ENCODE results near the gene CREB3. TPM values are rescaled to one million over a fixed set of nuclear protein-coding genes. Genes with fewer than 3 reads are reported as not detected.

CREB3 gene
- total RNA-seq: 10 to 100 TPM; 16.2 to 29.5 (median 20.2) TPM
- polyA plus RNA-seq: 10 to 100 TPM; 24.4 to 39.1 TPM
- long read RNA-seq, donor 1, transcript CREB3-201 (9 exons, 1,832 nt): major isoform, 32 of 36 reads
- long read RNA-seq, donor 1, partial matches to known transcripts: 1 of 36 reads
- long read RNA-seq, donor 1, other reads (novel, unspliced or antisense): 1 of 36 reads
- long read RNA-seq, donor 2, transcript CREB3-201 (9 exons, 1,832 nt): major isoform, 29 of 30 reads
- long read RNA-seq, donor 2, partial matches to known transcripts: 1 of 30 reads
- long read RNA-seq, donor 2, other reads (novel, unspliced or antisense): 0 of 30 reads
- long read RNA-seq, donor 3, transcript CREB3-201 (9 exons, 1,832 nt): major isoform, 65 of 78 reads
- long read RNA-seq, donor 3, partial matches to known transcripts: 9 of 78 reads
- long read RNA-seq, donor 3, other reads (novel, unspliced or antisense): 3 of 78 reads

- intact Hi-C loops (cut with DNase I): loop anchor here in 7 of 10 donors (1.0 to 10.0 kb wide), 7 partner anchors 17 to 130 kb away; partner anchors contain the start of genes GBA2 (in 4 of the 7), RGP1 (in 4 of the 7), CCDC107 (in 1 of the 7) and FAM221B (in 1 of the 7)
- H3K4me1 ChIP-seq: peaks cover 43 to 76% (median 56%) of the 10 kb centered on the region in 9 donors
- DNase-seq (peak; percentile 97 to 98), ATAC-seq (peak; percentile 87 to 94 (median 92))
- peaks cover 0 to 42% (median 22%) of the 10 kb centered on the region in 9 donors for H3K36me3 ChIP-seq
- H3K4me3 ChIP-seq: peak within 1 kb of the TSS; percentile 65 to 98 (median 80)
- WGBS, 2 donors: 0% methylated on average over 49 of the region's 49 CpGs
- H3K27me3 ChIP-seq: no peaks in the 10 kb centered on the region
- peak within 1 kb of the TSS; percentile 93 to 99 (median 98) for H3K27ac ChIP-seq
- peak in 3 of 9 donors; percentile 6 to 26 (median 13) for TF ChIP-seq CTCF (IDR thresholded peaks at IDR 0.05)
- no peaks in the 10 kb centered on the region for H3K9me3 ChIP-seq
Measured at GRCh38 chr9:35732185-35732799, at the start of gene CREB3, which contains the start of gene TLN1. TSS of gene CREB3 (plus strand) at chr9:35732666. CDS start at chr9:35732773, 107 bp downstream. TSS of gene TLN1 (minus strand) at chr9:35732195. CDS start at chr9:35725694, 6,501 bp downstream.

- H3K4me1 ChIP-seq: peaks cover 9 to 49% (median 24%) of the 10 kb centered on the region in 9 donors
Measured at GRCh38 chr9:35683323-35683722, 49.1 kb upstream of the CREB3 start.

GRCh38 chr9:35684921-35685320, 47.5 kb upstream of the CREB3 start:
- H3K4me3 ChIP-seq: no peak overlapping the region
- no peak for ATAC-seq
- peaks cover 0 to 58% (median 33%) of the 10 kb centered on the region in 9 donors for H3K36me3 ChIP-seq
- H3K27me3 ChIP-seq: peaks cover 0 to 6% (median 0%) of the 10 kb centered on the region in 7 donors
- no peak for TF ChIP-seq CTCF (IDR thresholded peaks at IDR 0.05)
- DNase-seq: no peak
- H3K4me1 ChIP-seq: peaks cover 9 to 59% (median 37%) of the 10 kb centered on the region in 9 donors
- peak overlapping the region in 6 of 10 donors; percentile 40 to 100 (median 98) for H3K27ac ChIP-seq
- intact Hi-C loops (cut with DNase I): no loop called here
- 90 to 94% methylated on average over 10 of the region's 10 CpGs for WGBS, 2 donors
- no peaks in the 10 kb centered on the region for H3K9me3 ChIP-seq

More at GRCh38 chr9:35683323-35683722, 49.1 kb upstream of the CREB3 start:
- Histone ChIP-seq H3K4me3 (no peak overlapping the region), H3K27ac (peak overlapping the region in 1 of 10 donors; percentile 21), H3K9me3 (no peaks in the 10 kb centered on the region), H3K27me3 (no peaks in the 10 kb centered on the region), H3K36me3 (peaks cover 0 to 58% (median 33%) of the 10 kb centered on the region in 9 donors)
- no peak for TF ChIP-seq CTCF (IDR thresholded peaks at IDR 0.05)
- ATAC-seq (no peak), DNase-seq (no peak)
- intact Hi-C loops (cut with DNase I): no loop called here
- whole genome bisulfite sequencing, 2 donors: 65 to 69% methylated on average over 2 of the region's 2 CpGs

- H3K4me3 ChIP-seq: peak overlapping the region in 3 of 10 donors; percentile 2 to 10 (median 3)
- H3K36me3 ChIP-seq: peaks cover 0 to 58% (median 33%) of the 10 kb centered on the region in 9 donors
- peak overlapping the region in 9 of 10 donors; percentile 27 to 100 (median 97) for H3K27ac ChIP-seq
- H3K9me3 ChIP-seq: no peaks in the 10 kb centered on the region
- peaks cover 9 to 64% (median 42%) of the 10 kb centered on the region in 9 donors for H3K4me1 ChIP-seq
- ATAC-seq (no peak), DNase-seq (no peak)
- intact Hi-C loops (cut with DNase I): no loop called here
- WGBS, 2 donors: 63 to 72% methylated on average over 13 of the region's 13 CpGs
- TF ChIP-seq CTCF (IDR thresholded peaks at IDR 0.05): no peak
- H3K27me3 ChIP-seq: peaks cover 0 to 8% (median 0%) of the 10 kb centered on the region in 7 donors
Measured at GRCh38 chr9:35685506-35685905, 47.0 kb upstream of the CREB3 start.
